HG02943 (cell line): ENCODE measurements around the gene EMC10.

Experiments used
- ATAC-seq: cut with Tn5 transposase; IDR thresholded peaks from one replicate; pipeline ENCODE4 v1.9.1; 2021; ENCODE audit warnings: mild to moderate bottlenecking, low read depth, moderate library complexity; ENCODE audit not compliant: unreplicated experiment

The EMC10 gene

GRCh38 chr19:50477751-50478515 is 1.6 kb downstream of the EMC10 start:
- ATAC-seq, result no peak

DNA sequence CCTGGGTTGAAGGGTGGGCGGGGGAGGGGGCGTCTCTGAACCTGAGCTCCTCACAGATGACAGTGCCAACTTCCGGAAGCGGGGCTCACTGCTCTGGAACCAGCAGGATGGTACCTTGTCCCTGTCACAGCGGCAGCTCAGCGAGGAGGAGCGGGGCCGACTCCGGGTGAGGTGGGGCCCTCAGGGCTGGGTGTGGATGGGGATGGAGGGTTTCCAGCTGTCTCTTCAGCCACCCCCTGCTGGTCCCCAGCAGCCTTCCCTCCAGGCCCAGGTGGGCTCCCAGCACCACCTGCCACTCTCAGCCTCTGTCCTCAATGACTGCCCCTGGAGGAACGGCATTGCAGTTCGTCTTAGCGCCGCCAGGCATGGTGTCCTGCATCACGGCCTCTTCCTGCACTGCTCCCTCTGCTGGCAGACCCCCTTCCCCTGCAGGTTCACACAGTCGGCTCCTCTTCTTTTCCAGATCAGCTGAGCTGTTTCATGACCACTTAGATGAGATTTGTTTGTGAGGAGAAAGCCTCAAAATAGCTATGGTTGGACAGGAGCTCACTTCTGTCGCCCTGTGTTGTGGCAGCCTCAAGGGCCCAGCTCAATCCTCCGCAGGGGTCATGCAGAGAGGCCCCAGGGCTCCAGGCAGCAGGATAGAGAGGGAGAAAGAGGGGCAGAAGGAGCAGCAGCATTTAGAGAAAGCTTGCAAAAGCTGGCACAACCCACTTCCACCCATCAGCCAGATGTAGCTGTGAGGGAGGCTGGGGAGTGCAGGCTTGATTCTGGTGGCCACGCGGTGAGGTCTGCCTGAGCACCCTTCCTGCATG is 2.8 kb downstream of the EMC10 start:
- no peak for ATAC-seq

DNA sequence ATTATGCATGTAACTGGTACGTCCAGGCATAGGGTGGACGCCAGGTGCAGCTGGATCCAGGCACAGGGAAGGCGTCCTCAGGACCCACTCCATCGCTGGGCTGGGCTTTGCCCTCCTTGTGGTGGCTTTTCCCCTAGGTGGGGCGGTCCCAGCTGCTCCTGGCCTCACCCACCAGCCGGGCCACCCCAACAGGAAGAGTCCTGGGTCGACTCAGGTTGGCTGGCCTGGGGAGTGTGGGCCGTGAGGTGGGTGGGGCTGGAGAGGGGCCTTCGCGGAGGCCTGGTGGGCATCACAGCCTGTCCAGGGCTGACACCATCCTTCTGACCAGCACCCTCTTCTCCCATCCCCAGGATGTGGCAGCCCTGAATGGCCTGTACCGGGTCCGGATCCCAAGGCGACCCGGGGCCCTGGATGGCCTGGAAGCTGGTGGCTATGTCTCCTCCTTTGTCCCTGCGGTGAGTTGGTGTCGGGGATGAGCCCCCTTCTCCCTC is 3.5 kb downstream of the EMC10 start:
- no peak for ATAC-seq

DNA sequence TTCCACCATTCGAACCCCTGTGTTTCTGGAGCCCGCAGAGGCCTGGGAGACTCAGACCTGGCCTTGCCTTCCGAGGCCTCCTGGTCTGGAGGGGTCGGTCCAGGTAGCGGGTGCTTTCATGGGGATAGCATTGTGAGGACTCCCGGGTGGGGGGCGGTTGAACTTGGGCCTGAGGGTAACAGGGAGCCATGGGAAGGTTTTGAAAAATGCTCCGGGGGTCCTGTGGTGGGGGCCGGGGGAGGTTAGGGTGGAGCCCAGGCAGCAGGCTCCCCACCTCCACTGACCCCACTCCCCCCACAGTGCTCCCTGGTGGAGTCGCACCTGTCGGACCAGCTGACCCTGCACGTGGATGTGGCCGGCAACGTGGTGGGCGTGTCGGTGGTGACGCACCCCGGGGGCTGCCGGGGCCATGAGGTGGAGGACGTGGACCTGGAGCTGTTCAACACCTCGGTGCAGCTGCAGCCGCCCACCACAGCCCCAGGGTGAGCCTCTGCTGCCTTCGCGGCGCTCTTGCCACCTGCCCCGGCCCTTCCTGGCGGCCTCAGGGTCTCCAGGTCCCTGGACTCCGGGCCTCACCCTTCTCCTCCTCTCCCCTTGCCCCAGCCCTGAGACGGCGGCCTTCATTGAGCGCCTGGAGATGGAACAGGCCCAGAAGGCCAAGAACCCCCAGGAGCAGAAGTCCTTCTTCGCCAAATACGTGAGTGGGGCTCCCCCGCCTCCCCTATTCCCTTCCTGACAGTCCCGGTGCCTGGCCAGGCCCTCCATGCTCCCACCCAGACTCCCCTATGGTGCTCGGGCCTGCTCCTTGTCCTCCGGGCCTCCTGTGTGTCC is 4.2 kb downstream of the EMC10 start:
- ATAC-seq, result no peak

- ATAC-seq, result no peak
Observed at GRCh38 chr19:50481351-50482149, 5.2 kb downstream of the EMC10 start.

- ATAC-seq, result no peak
Observed at GRCh38 chr19:50482271-50482855, 6.1 kb downstream of the EMC10 start.

DNA sequence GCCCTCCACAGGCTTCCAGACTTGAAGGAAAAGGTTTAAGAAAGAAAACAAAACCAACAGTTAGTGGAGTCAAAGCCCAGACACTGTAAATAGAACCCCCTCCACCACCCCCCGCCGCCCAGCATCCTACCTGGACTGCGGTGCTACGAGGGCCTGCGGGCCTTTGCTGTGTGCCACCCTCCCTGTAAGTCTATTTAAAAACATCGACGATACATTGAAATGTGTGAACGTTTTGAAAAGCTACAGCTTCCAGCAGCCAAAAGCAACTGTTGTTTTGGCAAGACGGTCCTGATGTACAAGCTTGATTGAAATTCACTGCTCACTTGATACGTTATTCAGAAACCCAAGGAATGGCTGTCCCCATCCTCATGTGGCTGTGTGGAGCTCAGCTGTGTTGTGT is 6.6 kb downstream of the EMC10 start:
- ATAC-seq, result no peak

- no peak for ATAC-seq
Observed at GRCh38 chr19:50485284-50485955, 9.1 kb downstream of the EMC10 start.

DNA sequence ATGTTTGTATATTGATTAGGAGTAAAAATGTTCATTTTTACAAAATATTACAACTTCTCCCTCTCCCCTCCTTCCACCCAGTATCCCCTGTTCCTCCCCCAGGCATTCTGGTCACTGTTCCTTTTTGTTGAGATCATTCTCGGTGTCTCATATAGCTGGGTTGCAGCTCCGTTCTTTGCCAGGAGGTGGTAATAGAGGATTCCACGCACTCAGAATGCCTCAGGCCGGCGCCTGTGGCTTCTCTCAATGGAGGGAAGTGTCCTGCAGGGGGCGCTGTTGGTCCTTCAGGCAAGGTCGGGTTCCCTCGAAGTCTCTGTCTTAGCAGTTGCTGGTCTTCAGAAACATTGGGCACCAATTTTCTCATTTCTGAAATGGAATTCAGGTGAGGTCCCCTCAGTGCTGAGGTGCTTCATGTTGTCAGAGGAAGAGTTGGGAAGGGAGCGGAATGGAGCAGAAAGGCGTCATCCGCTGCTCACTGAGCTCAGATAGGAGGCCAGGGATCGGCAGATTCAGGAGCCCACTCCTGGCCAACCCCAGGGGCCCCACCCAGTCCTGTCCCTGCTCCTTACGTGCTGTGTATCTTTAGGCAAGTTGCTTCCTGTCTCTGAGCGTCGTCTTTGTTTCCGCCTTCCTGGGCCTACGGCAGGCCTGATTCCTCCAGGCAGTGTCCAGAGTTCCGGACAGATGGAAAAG is 10.7 kb downstream of the EMC10 start:
- ATAC-seq, result no peak

GRCh38 chr19:50488389-50489194 is 12.3 kb downstream of the EMC10 start:
- no peak for ATAC-seq

DNA sequence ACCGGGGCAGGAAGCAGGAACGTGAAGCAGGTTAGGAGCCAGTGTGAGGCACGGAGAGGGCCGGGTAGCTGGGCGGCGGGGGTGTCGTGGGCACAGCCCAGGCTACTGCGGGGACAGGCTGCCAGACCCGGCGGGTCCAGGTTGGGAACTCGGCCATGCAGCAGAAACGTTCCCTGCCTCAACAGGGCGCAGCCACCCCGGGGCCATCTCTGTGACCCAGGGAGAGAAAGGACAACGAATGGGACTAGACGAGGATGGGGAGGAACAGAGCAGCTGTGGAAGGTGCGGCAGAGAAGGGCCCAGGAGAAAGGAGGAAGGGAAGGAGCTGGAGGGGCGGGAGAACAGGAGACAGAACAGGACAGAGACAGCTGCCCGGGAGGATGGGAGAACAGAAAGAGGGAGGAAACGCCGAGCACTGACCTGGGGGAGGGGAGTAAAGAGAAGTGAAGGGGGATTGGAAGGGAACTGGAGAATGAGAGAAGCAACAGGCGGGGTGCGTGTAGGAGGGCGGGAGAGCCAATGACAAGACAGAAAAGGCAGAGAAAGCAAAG is 13.2 kb downstream of the EMC10 start:
- ATAC-seq, result no peak

DNA sequence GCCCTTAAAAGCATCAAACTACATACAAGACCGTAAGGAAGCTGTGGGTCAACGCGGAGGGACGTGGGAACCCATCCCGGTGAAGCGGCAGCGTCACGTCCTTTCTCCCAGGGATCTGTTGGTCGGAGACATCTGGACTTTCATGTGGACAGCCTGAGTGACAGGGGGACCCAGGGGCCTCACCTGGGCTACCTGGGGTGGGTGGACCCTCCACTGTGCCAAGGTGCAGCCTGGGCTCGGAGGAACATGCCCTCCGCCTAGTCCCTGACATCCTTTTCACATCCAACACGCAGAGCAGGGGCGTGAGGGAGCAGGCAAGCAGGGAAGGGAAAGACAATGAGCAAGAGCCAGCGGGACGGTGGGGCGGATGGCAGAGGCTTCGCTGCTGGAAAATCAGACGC is 14.1 kb downstream of the EMC10 start:
- no peak for ATAC-seq

DNA sequence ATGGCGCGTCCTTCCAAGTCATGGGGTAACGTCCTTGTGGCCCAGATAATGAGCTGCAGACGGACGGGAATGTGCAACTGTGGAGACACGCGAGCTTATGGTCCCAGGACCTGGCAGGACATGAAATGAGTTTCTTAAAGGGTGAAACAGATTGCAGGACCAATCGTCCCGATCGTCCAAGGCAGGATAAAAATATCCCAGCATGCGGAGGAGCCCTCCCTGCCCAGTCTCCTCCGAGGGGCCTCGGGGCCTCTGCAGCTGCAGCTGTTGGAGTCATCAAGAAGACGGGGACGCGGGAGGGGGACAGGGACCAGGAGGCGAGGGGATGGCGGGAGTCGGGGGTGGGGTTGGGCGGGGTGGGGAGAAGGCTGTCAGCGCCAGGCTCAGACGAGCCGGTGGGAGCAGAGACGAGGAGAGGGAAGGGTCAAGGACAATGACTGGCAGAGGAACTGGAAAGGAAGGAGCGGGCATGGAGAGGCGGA is 14.7 kb downstream of the EMC10 start:
- no peak for ATAC-seq

GRCh38 chr19:50492303-50493052 is 16.2 kb downstream of the EMC10 start:
- ATAC-seq, result no peak

DNA sequence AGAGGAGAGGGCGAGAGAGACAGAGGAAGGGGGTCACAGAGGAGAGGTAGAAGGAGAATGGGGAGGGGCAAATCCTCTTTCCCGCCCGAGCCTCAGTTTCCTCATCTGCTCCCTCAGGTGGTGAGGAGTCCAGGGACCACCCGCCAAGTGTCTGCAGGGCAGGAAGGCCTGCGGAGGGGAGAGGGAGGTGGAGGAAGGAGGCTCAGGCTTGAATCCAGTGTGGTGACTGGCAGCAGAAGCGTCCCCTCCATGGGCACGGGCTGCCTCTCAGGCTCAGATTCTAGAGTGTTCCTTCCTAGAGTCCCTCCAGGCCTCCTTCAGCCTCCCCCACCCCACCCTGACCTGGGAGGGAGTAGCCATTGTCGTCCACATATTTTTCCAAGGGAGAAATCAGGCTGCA is 16.9 kb downstream of the EMC10 start:
- ATAC-seq, result no peak

- ATAC-seq, result no peak
Observed at GRCh38 chr19:50494186-50495019, 18.1 kb downstream of the EMC10 start.
